ENCODE measurements around the gene ZNF592.

The ZNF592 gene

DNA sequence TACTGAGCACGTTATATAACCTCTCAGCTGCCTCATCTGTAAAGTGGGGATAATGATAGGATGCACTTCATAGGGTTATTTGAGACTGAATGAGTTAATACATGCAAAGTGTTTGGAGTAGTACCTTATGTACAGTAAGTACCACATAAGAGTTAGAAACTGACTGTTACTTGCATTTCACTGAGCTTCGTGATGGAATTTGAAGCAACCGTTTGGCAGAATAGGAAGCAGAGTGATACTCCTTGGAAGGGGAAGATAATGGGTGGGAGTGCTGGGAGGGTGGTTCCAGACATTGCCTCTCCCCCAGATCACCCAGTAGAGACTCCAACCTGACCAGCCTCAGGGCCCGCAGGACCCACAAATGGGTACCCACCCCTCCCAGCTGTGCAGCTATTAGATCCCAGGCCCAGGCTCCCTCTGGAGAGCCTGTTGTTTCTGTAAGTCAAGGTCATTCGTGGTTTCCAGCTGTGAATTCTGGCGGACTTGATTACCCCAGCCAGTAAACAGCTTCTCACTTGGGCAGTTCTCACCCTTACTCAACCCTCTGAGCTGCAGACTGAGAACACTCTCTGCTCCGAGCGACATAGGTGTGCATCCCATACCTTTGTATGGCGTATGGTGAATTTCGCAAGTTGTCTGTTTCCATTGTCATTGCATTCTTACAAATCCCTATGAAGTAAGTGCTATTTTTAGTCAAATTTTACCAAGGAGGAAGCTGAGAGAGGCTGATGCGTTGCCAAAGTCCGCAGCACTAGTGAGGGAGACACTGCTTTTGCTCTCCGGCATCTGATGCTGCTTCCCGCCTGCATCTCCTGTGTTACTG is 79.9 kb downstream of the ZNF592 start:
- no peak for DNase-seq (ENCODE audit: low read depth in 1 of 2, low spot score in 1 of 2)

- no peak for DNase-seq (ENCODE audit: low read depth in 1 of 2, low spot score in 1 of 2)
Measured at GRCh38 chr15:84829428-84829827, 81.0 kb downstream of the ZNF592 start.

- DNase-seq (ENCODE audit: low read depth in 1 of 2, low spot score in 1 of 2), result no peak
Measured at GRCh38 chr15:84830036-84830435, 81.6 kb downstream of the ZNF592 start.

GRCh38 chr15:84831028-84831427 is 82.6 kb downstream of the ZNF592 start:
- no peak for DNase-seq (ENCODE audit: low read depth in 1 of 2, low spot score in 1 of 2)

DNA sequence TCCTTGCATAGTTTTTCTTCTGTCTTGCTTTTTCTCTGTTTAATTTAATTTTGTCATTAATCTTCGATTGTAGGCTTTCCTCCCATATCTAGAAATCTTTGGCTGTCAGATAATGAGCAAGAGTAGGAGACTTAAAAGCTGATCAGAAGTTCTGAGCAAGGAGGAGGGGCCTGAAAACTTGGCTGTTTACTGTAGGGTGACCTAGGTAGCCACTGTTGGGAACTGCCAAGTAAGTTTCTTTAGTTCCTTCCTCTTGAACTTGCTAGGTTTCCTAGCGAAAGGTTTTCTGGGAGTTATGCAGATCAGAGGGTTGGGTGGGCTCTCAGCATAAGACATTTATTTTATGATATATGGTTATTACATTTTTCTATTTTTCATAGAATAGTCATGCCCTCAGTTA is 83.2 kb downstream of the ZNF592 start:
- no peak for DNase-seq (ENCODE audit: low read depth in 1 of 2, low spot score in 1 of 2)

DNA sequence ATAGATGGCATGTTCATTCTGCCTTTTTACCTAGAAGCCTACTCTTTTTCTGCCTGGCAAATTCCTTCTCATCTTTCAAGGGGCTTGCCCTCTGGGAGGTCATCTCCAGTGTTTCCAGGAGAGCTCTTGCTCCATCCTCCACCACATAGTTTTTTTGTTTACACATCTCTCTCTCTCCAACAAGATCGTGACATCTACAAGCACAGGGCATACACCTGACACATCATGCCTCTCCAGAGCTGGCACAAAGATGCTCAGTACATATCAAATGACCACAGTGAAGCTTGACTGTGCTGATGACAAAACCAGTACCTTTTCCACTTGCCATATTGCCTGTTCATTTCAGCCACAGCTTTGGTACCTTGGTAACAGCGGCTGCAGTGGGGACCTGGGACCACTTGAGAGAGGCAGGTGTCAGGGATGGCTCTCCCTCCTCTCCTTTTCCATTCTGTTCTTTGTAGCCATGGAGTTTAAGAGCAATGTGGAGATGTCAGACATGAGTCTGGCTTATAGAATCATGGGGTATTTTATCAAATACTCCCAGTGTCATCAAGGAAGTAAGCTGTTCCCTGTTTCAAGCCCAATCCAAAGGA is 84.2 kb downstream of the ZNF592 start:
- no peak for DNase-seq (ENCODE audit: low read depth in 1 of 2, low spot score in 1 of 2)

DNA sequence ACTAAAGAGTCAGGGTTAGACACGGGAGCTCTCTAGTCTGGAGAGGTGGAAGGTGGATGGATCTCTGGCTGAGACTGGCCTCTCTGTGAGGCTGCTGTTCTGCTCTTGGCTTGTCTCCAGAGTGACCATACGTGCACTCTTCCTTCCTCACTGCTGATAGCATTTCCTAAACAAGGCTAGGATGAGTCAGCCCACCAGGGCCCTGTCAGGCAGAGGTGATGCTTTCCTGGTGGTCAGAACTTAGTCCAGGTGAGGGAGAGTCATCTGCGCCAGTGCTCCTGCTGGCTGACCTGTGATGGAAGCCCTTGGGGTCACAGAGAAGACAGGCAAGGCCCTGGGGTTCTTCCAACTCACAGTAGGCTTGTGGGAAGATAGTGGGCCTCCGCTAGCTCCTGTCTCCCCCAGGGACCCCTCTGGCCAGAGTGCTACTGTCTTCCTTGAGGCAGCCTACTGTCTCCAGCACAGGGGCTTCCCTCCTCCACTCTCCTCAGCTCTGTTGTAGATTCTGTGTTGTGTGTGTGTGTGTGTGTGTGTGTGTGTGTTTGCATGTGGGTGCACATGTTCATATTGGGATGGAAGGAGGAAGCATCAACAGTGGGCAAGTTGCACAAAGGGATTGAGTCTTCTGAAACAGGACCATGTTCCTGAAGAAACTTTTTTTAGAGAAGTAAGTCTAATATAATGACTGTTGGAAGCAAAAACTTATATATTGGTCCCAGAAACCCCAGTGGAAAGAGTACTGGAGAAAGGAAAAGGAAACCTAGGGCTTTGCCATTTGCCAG is 85.2 kb downstream of the ZNF592 start:
- DNase-seq (ENCODE audit: low read depth in 1 of 2, low spot score in 1 of 2), result no peak

DNA sequence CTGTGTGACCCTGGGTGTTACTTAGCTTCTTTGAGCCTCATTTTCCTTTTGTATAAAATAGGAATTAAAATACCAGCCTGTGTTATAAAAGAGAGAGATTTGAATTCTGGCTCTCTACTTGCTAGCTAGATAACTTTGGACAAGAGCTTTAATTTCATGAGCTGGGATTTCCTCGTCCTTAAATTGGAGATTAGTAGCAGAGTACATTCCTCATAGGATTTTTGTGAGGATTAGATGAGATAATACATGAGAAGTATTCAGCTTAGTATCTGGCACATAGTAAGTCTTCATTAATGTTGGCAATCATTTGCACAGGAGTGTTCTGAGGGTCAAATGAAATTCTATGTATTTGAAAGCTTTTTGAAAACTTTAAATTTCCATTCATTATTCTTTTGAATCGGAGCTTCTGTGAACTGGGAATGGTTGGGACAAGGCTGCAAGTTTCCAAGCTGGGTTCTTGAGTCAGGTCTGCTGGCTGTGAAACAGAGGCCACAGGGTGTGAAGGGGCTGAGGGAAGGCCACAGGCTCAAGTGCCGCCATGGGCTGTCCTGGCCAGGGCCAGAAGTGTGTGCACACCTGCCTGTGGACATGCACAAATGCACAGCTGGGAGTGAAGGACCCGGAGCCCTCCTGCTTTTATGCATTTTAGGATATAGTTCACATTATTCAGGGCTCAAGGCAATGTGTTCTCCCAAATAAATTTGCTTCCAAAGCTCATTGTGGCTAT is 86.0 kb downstream of the ZNF592 start:
- DNase-seq (ENCODE audit: low read depth in 1 of 2, low spot score in 1 of 2), result no peak

- DNase-seq (ENCODE audit: low read depth in 1 of 2, low spot score in 1 of 2), result no peak
Measured at GRCh38 chr15:84834969-84835368, 86.6 kb downstream of the ZNF592 start.

DNA sequence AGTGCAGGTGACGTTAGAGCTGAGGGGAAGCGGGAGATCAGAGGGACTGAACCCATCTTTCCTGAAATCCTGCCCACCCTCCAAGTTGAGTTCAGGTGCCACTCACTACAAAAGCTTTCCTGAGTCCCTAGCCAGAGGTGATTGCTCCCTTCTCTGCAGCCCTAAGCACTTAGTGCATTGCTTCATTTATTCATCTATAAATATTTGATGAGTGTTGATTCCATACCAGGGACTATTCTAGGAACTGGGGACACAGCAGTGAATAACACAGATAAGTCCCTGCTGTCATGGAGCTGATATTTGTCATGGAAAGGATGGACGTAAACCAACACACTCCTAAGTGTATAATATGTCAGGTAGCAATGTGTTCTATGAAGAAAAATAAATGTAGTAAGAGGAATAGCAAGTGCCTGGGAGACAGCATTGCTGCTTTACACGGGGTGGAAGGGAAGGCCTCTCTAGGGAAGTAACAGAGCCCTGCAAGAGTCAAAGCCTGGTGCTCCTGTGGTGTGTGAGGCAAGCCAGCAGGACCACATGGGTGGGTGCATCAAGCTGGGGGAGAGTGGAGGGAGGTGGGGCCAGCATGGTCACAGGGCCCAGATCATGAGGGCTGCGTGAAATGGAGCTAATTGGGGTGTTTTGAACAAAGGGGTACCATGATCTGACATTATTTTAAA is 87.4 kb downstream of the ZNF592 start:
- no peak for DNase-seq (ENCODE audit: low read depth in 1 of 2, low spot score in 1 of 2)

- no peak for DNase-seq (ENCODE audit: low read depth in 1 of 2, low spot score in 1 of 2)
Measured at GRCh38 chr15:84836844-84837243, 88.5 kb downstream of the ZNF592 start.

DNA sequence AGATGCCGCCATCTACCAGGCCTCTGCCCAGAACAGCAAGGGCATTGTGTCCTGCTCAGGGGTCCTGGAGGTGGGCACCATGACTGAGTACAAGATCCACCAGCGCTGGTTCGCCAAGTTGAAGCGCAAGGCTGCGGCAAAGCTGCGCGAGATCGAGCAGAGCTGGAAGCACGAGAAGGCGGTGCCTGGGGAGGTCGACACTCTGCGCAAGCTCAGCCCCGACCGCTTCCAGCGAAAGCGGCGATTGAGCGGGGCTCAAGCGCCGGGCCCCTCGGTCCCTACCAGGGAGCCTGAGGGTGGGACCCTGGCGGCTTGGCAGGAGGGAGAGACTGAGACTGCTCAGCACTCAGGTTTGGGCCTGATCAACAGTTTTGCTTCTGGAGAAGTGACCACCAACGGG is 91.3 kb downstream of the ZNF592 start:
- DNase-seq (ENCODE audit: low read depth in 1 of 2, low spot score in 1 of 2), result no peak

GRCh38 chr15:84840255-84840654 is 91.9 kb downstream of the ZNF592 start:
- DNase-seq (ENCODE audit: low read depth in 1 of 2, low spot score in 1 of 2), result no peak

DNA sequence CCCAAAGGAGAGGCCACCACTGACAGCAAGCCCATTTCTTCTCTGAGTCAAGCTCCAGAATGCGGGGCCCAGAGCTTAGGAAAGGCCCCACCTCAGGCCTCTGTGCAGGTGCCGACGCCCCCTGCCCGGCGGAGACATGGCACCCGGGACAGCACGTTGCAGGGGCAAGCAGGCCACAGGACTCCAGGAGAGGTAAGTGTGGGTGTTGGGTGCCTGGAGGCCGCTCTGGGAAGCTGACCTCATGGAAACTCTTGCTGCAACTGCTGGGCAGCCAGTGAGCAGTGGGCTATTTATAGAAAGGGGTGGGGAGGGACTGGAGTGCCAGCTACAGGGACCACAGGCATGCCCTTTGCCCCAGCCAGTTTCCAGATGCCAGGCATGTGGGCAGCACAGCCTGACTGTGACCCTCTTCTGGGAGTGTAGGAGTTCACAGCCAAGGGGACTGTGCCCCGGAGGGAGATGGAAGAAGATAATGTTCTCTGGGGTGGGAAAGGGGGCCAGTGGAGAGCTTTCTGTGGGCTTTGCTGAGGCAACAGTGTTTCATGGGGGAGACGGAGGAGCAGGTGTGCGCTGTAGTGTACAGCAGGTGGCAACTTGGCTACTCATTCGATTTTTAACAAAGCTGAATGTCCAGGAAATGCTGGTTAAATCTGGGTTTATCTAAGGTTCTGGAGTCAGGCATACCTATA is 92.5 kb downstream of the ZNF592 start:
- DNase-seq (ENCODE audit: low read depth in 1 of 2, low spot score in 1 of 2), result no peak

DNA sequence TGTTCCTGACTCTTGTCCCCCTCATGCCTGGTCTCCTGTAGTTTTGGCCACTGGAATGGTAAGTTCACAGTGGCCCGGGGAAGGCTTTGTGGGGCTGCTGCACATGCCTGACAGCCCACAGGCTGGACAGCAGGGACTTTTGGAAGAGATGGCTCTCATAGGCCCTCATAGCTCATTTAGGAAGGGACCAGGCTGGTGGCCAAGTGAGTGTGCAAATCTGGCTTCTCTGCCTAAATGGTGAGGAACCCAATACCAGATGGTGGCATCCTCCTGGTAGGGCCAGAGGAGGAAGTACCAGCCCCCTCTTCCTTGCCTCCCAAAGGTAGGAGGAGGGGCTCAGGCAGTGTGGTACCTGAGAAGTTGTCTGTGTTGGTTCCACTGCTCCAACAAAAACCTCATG is 94.4 kb downstream of the ZNF592 start:
- no peak for DNase-seq (ENCODE audit: low read depth in 1 of 2, low spot score in 1 of 2)

DNA sequence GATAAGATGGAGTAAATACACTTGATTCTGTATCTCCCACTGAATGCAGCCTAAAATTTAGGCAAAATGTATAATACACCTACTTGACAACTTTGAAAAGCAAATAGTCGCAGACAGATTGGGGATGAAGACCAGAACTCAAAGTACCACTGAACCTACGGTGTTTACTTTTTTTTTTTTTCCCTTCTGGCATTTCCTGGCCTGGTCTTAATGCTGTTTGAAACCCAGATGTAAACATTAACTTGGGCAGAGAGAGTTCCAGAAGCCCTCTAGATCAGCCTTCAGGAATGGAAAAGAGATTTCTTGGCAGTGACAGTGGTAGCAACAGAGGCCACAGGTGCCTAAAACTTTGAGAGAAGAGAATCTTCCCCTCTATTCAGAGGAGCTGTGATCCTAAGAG is 96.6 kb downstream of the ZNF592 start:
- DNase-seq (ENCODE audit: low read depth in 1 of 2, low spot score in 1 of 2), result no peak

- peak in 1 of 2 donors; percentile 14 for DNase-seq (ENCODE audit: low read depth in 1 of 2, low spot score in 1 of 2)
Measured at GRCh38 chr15:84845631-84846030, 97.2 kb downstream of the ZNF592 start.

DNA sequence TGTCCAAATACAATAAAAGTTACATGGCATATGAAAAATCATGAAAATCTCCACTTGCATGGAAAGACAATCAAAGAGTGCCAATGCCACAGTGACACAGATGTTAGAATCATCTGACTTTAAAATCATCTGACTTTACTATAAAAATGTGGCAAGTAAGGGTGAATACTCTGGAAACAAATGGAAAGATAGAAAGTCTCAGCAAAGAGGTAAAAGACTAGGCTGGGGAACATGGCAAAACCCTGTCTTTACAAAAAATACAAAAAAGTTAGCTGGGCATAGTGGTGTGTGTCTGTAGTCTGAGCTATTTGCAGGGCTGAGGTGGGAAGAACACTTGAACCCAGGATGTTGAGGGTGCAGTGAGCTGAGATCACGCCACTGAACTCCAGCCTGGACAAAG is 97.9 kb downstream of the ZNF592 start:
- no peak for DNase-seq (ENCODE audit: low read depth in 1 of 2, low spot score in 1 of 2)

DNA sequence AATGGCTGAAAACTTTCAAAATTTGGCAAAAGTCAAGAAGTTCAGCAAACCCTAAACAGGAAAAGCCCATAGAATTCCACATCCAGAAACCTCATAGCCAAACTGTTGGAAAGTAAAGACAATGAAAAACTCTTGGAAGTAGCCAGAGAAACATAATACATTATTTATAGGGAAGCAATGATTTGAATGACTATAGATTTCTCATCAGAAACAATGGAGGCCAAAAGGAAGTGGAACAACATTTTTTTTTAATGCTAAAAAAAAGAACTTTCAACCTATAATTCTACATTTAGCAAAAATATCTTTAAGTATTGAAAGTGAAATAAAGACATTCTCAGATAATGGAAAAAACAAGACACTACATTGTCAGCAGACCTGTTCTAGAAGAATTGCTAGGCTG is 99.0 kb downstream of the ZNF592 start:
- no peak for DNase-seq (ENCODE audit: low read depth in 1 of 2, low spot score in 1 of 2)

DNA sequence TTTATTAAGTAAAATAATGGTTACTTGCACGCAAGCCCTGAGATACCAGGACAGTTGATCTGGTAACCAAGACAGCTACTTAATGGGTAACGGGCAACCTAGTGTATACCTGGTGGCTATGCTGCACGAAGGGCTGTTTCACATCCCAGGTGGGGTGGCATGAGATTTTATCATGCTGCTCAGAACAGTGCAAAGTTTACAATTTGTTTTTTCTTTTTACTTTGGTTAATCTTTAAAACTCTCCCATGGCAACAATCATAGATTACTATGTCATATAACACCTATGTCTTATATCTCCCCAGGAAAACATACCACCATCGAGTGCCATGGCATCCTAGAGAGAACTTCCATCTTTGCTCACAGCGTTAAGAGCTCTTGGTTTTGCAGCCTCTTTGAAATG is 103.8 kb downstream of the ZNF592 start:
- DNase-seq (ENCODE audit: low read depth in 1 of 2, low spot score in 1 of 2), result no peak

Data from activated CD4-positive, alpha-beta T cell treated with anti-CD3 and anti-CD28 coated beads, Interleukin-2, amount 50 U/mL, for 24 hours (primary cell).